Ramos (cell line): ENCODE data around the gene ADGRG3.
"Not testable (repeated sequence)": the region's sequence is repeated elsewhere in the genome, so short reads cannot be mapped to it uniquely, and the experiment has no call there.

Source experiments
- in situ Hi-C: fragments of 300-500 bp; cut with MboI; formaldehyde crosslinking; loops from one replicate; pipeline ENCODE4 v1.14.3; 2022; ENCODE audit warnings: low sequenced_read_pairs; ENCODE audit not compliant: unreplicated experiment

Gene ADGRG3

GRCh38 chr16:57709663-57710062 is 41.6 kb downstream of the ADGRG3 start:
- in situ Hi-C loops, result no loop called here

- in situ Hi-C loops, result no loop called here
Measured at GRCh38 chr16:57711346-57711745, 43.2 kb downstream of the ADGRG3 start.

- in situ Hi-C loops, result no loop called here
Measured at GRCh38 chr16:57711993-57712392, 43.9 kb downstream of the ADGRG3 start.

GRCh38 chr16:57712569-57712968 is 44.5 kb downstream of the ADGRG3 start:
- in situ Hi-C loops, result not testable (repeated sequence)

GRCh38 chr16:57713596-57713995 is 45.5 kb downstream of the ADGRG3 start:
- in situ Hi-C loops, result no loop called here

GRCh38 chr16:57714047-57714446 is 45.9 kb downstream of the ADGRG3 start:
- in situ Hi-C loops, result no loop called here

GRCh38 chr16:57720142-57720575 is 52.1 kb downstream of the ADGRG3 start:
- in situ Hi-C loops, result no loop called here

- in situ Hi-C loops, result no loop called here
Measured at GRCh38 chr16:57721356-57722209, 53.5 kb downstream of the ADGRG3 start.

- in situ Hi-C loops, result no loop called here
Measured at GRCh38 chr16:57722210-57722499, 54.0 kb downstream of the ADGRG3 start.

- in situ Hi-C loops, result no loop called here
Measured at GRCh38 chr16:57722651-57723050, 54.5 kb downstream of the ADGRG3 start.

GRCh38 chr16:57723170-57723569 is 55.1 kb downstream of the ADGRG3 start:
- in situ Hi-C loops, result no loop called here

- in situ Hi-C loops, result no loop called here
Measured at GRCh38 chr16:57724531-57724930, 56.4 kb downstream of the ADGRG3 start.

- in situ Hi-C loops, result no loop called here
Measured at GRCh38 chr16:57725151-57725550, 57.0 kb downstream of the ADGRG3 start.

GRCh38 chr16:57725554-57725953 is 57.4 kb downstream of the ADGRG3 start:
- in situ Hi-C loops, result no loop called here

GRCh38 chr16:57725976-57726375 is 57.9 kb downstream of the ADGRG3 start:
- in situ Hi-C loops, result no loop called here

- in situ Hi-C loops, result no loop called here
Measured at GRCh38 chr16:57726433-57726947, 58.4 kb downstream of the ADGRG3 start.

- in situ Hi-C loops, result no loop called here
Measured at GRCh38 chr16:57727610-57728009, 59.5 kb downstream of the ADGRG3 start.

- in situ Hi-C loops, result no loop called here
Measured at GRCh38 chr16:57728336-57729181, 60.5 kb downstream of the ADGRG3 start.

GRCh38 chr16:57729182-57729484 is 61.0 kb downstream of the ADGRG3 start:
- in situ Hi-C loops, result no loop called here

GRCh38 chr16:57729852-57730251 is 61.7 kb downstream of the ADGRG3 start:
- in situ Hi-C loops, result not testable (repeated sequence)
